Tibial nerve (tissue), 4 donors: Measurements from ENCODE around the gene MR1. TPM values are rescaled to one million over a fixed set of nuclear protein-coding genes. Genes with fewer than 3 reads are reported as not detected.

Experiments used
- DNase-seq, 2 donors: peaks; one replicate each; pipeline ENCODE4 v3.0.0-alpha.2; 2019; ENCODE audit warnings: low spot score in 2 of 2
- H3K27ac ChIP-seq, 4 donors: fragments of 200-600 bp; sonication (generic) in 3 of 4; one replicate each; pipeline ENCODE4 v1.5.1; 2017 to 2019; ENCODE audit warnings: mild to moderate bottlenecking in 1 of 4
- H3K27me3 ChIP-seq, 2 donors: fragments of 200-600 bp; sonication (generic) in 1 of 2; one replicate each; pipeline versions ENCODE4 v1.5.1 to v1.6.0; 2017 to 2019
- H3K36me3 ChIP-seq, 3 donors: fragments of 200-600 bp; sonication (generic); one replicate each; pipeline ENCODE4 v1.5.1; 2018 to 2019
- H3K4me1 ChIP-seq, 4 donors: fragments of 200-600 bp; sonication (generic) in 3 of 4; one replicate each; pipeline ENCODE4 v1.5.1; 2017 to 2019
- H3K4me3 ChIP-seq, 4 donors: fragments of 200-600 bp; sonication (generic) in 3 of 4; one replicate each; pipeline ENCODE4 v1.5.1; 2017 to 2019; ENCODE audit warnings: mild to moderate bottlenecking in 1 of 4, moderate library complexity in 1 of 4
- H3K9me3 ChIP-seq, 4 donors: fragments of 200-600 bp; sonication (generic) in 3 of 4; one replicate each; pipeline ENCODE4 v1.5.1; 2017 to 2019
- EP300 ChIP-seq, 2 donors: sonication (generic); formaldehyde crosslinking; IDR thresholded peaks; one replicate each; pipeline ENCODE4 v1.6.1; 2017; ENCODE audit warnings: antibody characterized with exemption in 2 of 2, mild to moderate bottlenecking in 1 of 2
- POLR2A ChIP-seq, 2 donors: fragments of 450-650 bp; IDR thresholded peaks; one replicate each; pipeline ENCODE4 v1.6.1; 2017; ENCODE audit warnings: antibody characterized with exemption in 2 of 2, mild to moderate bottlenecking in 2 of 2, moderate library complexity in 2 of 2
- WGBS, 2 donors: methylation state at CpG; one replicate each; pipeline ENCODE4 v1.1.5; 2018; 5-methylcytosine and 5-hydroxymethylcytosine counted together
- total RNA-seq, 4 donors: library from RNA; depleted of rRNA; stranded (reverse); fragments of >200 nt; gene quantifications; one replicate each; pipeline ENCODE4 v1.1.0, GENCODE V29; 2016
- TF ChIP-seq, protein P1 (sequence below), 5 experiments: fragments of 200-600 bp in 3 of 5; fragments of 450-650 bp in 2 of 5; sonication (generic) in 3 of 5; IDR thresholded peaks; one replicate each; pipeline ENCODE4 v1.5.1; 2016 to 2019; ENCODE audit warnings: antibody characterized with exemption in 5 of 5, mild to moderate bottlenecking in 3 of 5, moderate library complexity in 2 of 5

The MR1 gene
- total RNA-seq, 4 donors from 2014 or later: 9.2 to 26.2 (median 10.9) TPM

DNA sequence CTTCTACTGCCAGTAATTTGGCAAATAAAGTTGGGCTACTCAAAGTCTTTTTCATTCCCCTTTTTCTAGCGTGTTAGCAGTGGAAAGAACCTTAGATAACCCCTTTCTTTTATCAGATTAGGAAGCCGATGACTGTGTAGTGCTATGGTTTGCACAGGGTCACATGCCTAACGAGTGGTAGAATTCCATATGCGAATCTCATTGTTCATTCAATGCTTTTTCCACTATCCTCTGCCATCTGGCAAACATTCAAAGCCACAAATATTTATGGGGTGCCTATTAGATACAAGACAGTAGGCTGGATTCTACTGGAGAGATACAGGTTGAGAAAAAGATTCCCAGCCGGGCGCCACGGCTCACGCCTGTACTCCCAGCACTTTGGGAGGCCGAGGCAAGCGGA lies 39.9 kb downstream of the MR1 start:
- Histone ChIP-seq H3K4me1 (peaks cover 0 to 11% (median 0%) of the 10 kb centered on the region in 4 donors), H3K36me3 (no peaks in the 10 kb centered on the region), H3K4me3 (no peak overlapping the region), H3K9me3 (no peaks in the 10 kb centered on the region), H3K27ac (no peak overlapping the region), H3K27me3 (no peaks in the 10 kb centered on the region)
- no peak for DNase-seq
- TF ChIP-seq, protein P1, sequence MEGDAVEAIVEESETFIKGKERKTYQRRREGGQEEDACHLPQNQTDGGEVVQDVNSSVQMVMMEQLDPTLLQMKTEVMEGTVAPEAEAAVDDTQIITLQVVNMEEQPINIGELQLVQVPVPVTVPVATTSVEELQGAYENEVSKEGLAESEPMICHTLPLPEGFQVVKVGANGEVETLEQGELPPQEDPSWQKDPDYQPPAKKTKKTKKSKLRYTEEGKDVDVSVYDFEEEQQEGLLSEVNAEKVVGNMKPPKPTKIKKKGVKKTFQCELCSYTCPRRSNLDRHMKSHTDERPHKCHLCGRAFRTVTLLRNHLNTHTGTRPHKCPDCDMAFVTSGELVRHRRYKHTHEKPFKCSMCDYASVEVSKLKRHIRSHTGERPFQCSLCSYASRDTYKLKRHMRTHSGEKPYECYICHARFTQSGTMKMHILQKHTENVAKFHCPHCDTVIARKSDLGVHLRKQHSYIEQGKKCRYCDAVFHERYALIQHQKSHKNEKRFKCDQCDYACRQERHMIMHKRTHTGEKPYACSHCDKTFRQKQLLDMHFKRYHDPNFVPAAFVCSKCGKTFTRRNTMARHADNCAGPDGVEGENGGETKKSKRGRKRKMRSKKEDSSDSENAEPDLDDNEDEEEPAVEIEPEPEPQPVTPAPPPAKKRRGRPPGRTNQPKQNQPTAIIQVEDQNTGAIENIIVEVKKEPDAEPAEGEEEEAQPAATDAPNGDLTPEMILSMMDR (IDR thresholded peaks at IDR 0.05): no peak
- TF ChIP-seq POLR2A (IDR thresholded peaks at IDR 0.05) (no peak), EP300 (IDR thresholded peaks at IDR 0.05) (no peak)
- WGBS, 2 donors: 31 to 54% methylated on average over 10 of the region's 10 CpGs

DNA sequence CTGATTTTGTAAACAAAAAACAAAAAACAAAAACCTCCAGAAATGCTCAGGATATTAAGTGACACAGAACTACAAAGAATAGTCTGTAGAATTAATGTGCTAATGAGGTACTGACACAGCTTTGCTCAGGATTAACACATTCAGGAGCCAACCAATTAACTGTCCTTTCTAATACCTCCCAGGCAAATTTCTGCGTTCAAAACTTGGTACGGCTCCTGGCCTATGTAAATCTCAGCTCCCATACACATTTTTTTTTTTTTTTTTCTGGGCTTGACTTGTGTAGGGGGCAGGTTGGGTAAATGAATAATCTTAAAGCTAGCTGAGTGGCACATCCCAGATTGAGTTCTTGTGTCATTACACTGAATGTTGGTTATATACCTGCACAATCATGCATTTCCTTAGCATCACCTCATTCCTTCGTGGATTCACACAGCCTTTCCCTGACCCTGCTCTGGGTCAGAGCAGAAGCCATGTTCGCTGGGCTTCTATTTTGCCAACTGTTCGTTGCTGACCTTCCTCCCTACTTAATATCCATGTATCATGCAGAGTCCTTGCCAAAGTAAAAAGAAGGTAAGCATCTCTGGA lies 42.1 kb downstream of the MR1 start:
- TF ChIP-seq EP300 (IDR thresholded peaks at IDR 0.05) (no peak), POLR2A (IDR thresholded peaks at IDR 0.05) (no peak)
- TF ChIP-seq, protein P1 (IDR thresholded peaks at IDR 0.05): no peak
- peaks cover 0 to 11% (median 0%) of the 10 kb centered on the region in 4 donors for H3K4me1 ChIP-seq
- no peaks in the 10 kb centered on the region for H3K9me3 ChIP-seq
- no peak for DNase-seq
- no peak overlapping the region for H3K27ac ChIP-seq
- no peaks in the 10 kb centered on the region for H3K36me3 ChIP-seq
- 71 to 77% methylated on average over 5 of the region's 5 CpGs for WGBS, 2 donors
- no peak overlapping the region for H3K4me3 ChIP-seq
- H3K27me3 ChIP-seq: no peaks in the 10 kb centered on the region

- H3K27ac ChIP-seq: no peak overlapping the region
- no peak for DNase-seq
- no peak overlapping the region for H3K4me3 ChIP-seq
- H3K36me3 ChIP-seq: no peaks in the 10 kb centered on the region
- H3K4me1 ChIP-seq: peaks cover 0 to 11% (median 0%) of the 10 kb centered on the region in 4 donors
- WGBS, 2 donors: 73 to 81% methylated on average over 3 of the region's 3 CpGs
- TF ChIP-seq, protein P1 (IDR thresholded peaks at IDR 0.05): no peak
- TF ChIP-seq POLR2A (IDR thresholded peaks at IDR 0.05) (no peak), EP300 (IDR thresholded peaks at IDR 0.05) (no peak)
- H3K27me3 ChIP-seq: no peaks in the 10 kb centered on the region
- H3K9me3 ChIP-seq: no peaks in the 10 kb centered on the region
Observed at GRCh38 chr1:181076852-181077251, 43.1 kb downstream of the MR1 start.

GRCh38 chr1:181077576-181078242 lies 43.9 kb downstream of the MR1 start:
- no peak for TF ChIP-seq POLR2A (IDR thresholded peaks at IDR 0.05)
- TF ChIP-seq, protein P1 (IDR thresholded peaks at IDR 0.05): no peak
- TF ChIP-seq EP300 (IDR thresholded peaks at IDR 0.05): no peak
- Histone ChIP-seq H3K27ac (no peak overlapping the region), H3K9me3 (no peaks in the 10 kb centered on the region), H3K4me3 (no peak overlapping the region), H3K27me3 (no peaks in the 10 kb centered on the region), H3K36me3 (no peaks in the 10 kb centered on the region), H3K4me1 (peaks cover 0 to 11% (median 0%) of the 10 kb centered on the region in 4 donors)
- no peak for DNase-seq
- WGBS, 2 donors: 38 to 64% methylated on average over 7 of the region's 7 CpGs

GRCh38 chr1:181079382-181079781 lies 45.6 kb downstream of the MR1 start:
- Histone ChIP-seq H3K9me3 (no peaks in the 10 kb centered on the region), H3K27ac (no peak overlapping the region), H3K4me1 (peaks cover 0 to 11% (median 0%) of the 10 kb centered on the region in 4 donors), H3K4me3 (no peak overlapping the region), H3K36me3 (no peaks in the 10 kb centered on the region), H3K27me3 (no peaks in the 10 kb centered on the region)
- TF ChIP-seq EP300 (IDR thresholded peaks at IDR 0.05) (no peak), POLR2A (IDR thresholded peaks at IDR 0.05) (no peak)
- TF ChIP-seq, protein P1 (IDR thresholded peaks at IDR 0.05): no peak
- WGBS, 2 donors: 76 to 89% methylated on average over 2 of the region's 2 CpGs
- DNase-seq: no peak
